Effector memory CD4-positive, alpha-beta T cell (primary cell): Measurements from ENCODE around the gene CHRNB4.

ENCODE experiments used
- DNase-seq, 3 donors: peaks; one replicate each; pipeline ENCODE4 v3.0.0-alpha.2; 2020
- H3K27ac ChIP-seq: 2 replicates; pipeline ENCODE4 v1.7.0; 2013; ENCODE audit warnings: mild to moderate bottlenecking, low read length, moderate library complexity; ENCODE audit not compliant: insufficient read depth, poor library complexity, severe bottlenecking
- H3K27me3 ChIP-seq: replicated peaks from 2 replicates; pipeline ENCODE4 v1.7.0; 2013; ENCODE audit warnings: mild to moderate bottlenecking, low read length; ENCODE audit not compliant: insufficient read depth, control insufficient read depth, poor library complexity, severe bottlenecking
- H3K36me3 ChIP-seq: 2 replicates; pipeline ENCODE4 v1.7.0; 2013; ENCODE audit warnings: mild to moderate bottlenecking, low read length, moderate library complexity; ENCODE audit not compliant: control insufficient read depth, insufficient read depth
- H3K4me1 ChIP-seq: 2 replicates; pipeline ENCODE4 v1.7.0; 2013; ENCODE audit warnings: low read length, mild to moderate bottlenecking; ENCODE audit not compliant: control insufficient read depth, insufficient read depth, poor library complexity, severe bottlenecking
- H3K4me3 ChIP-seq: 2 replicates; pipeline ENCODE4 v1.7.0; 2013; ENCODE audit warnings: low read length, low read depth, mild to moderate bottlenecking; ENCODE audit not compliant: insufficient read depth, poor library complexity, severe bottlenecking
- H3K9me3 ChIP-seq: 2 replicates; pipeline ENCODE4 v1.7.0; 2013; ENCODE audit warnings: mild to moderate bottlenecking, low read length, moderate library complexity; ENCODE audit not compliant: control insufficient read depth

CHRNB4 gene

GRCh38 chr15:78598348-78598747 is 42.7 kb downstream of the CHRNB4 start:
- H3K9me3 ChIP-seq, result no peaks in the 10 kb centered on the region
- H3K36me3 ChIP-seq, result no peaks in the 10 kb centered on the region
- H3K27ac ChIP-seq, result no peak overlapping the region
- DNase-seq, result no peak
- H3K4me3 ChIP-seq, result no peak overlapping the region
- peaks cover 7% of the 10 kb centered on the region for H3K27me3 ChIP-seq
- no peaks in the 10 kb centered on the region for H3K4me1 ChIP-seq

- H3K4me1 ChIP-seq, result no peaks in the 10 kb centered on the region
- H3K36me3 ChIP-seq, result no peaks in the 10 kb centered on the region
- peaks cover 7% of the 10 kb centered on the region for H3K27me3 ChIP-seq
- no peak overlapping the region for H3K4me3 ChIP-seq
- no peak overlapping the region for H3K27ac ChIP-seq
- DNase-seq, result no peak
- H3K9me3 ChIP-seq, result no peaks in the 10 kb centered on the region
These were observed 43.4 kb downstream of the CHRNB4 start for GRCh38 chr15:78597583-78597982.

GRCh38 chr15:78574944-78575343 is 66.1 kb downstream of the CHRNB4 start:
- no peak overlapping the region for H3K4me3 ChIP-seq
- no peak overlapping the region for H3K27ac ChIP-seq
- no peaks in the 10 kb centered on the region for H3K9me3 ChIP-seq
- no peak for DNase-seq
- H3K27me3 ChIP-seq, result no peaks in the 10 kb centered on the region
- H3K4me1 ChIP-seq, result no peaks in the 10 kb centered on the region
- H3K36me3 ChIP-seq, result no peaks in the 10 kb centered on the region
